Adrenal gland (tissue), 12 donors: ENCODE data around the gene LARGE2. TPM values are rescaled to one million over a fixed set of nuclear protein-coding genes. Genes with fewer than 3 reads are reported as not detected.
A peak's percentile ranks its signal among the peaks of the same experiment; 100 is the strongest.

Source experiments
- DNase-seq, 7 donors: peaks; one replicate each; pipeline ENCODE4 v3.0.0-alpha.2; 2019 to 2020
- H3K27ac ChIP-seq, 5 donors: fragments of 200-600 bp; sonication (generic) in 4 of 5; 1 replicate in 3 of 5; 2 replicates in 2 of 5; pipeline versions ENCODE4 v1.5.1 to v1.8.0; 2016 to 2020; ENCODE audit warnings: mild to moderate bottlenecking in 1 of 5
- H3K27me3 ChIP-seq: fragments of 200-600 bp; 2 replicates; pipeline ENCODE4 v1.8.0; 2021
- H3K36me3 ChIP-seq, 2 donors: fragments of 200-600 bp; replicated peaks in 1 of 2; 1 replicate in 1 of 2; 2 replicates in 1 of 2; pipeline versions ENCODE4 v1.5.1 to v1.8.0; 2018 to 2022
- H3K4me1 ChIP-seq, 2 donors: fragments of 200-600 bp; replicated peaks in 1 of 2; 1 replicate in 1 of 2; 2 replicates in 1 of 2; pipeline versions ENCODE4 v1.5.1 to v1.8.0; 2018 to 2021
- H3K4me3 ChIP-seq, 4 donors: fragments of 200-600 bp; sonication (generic) in 3 of 4; one replicate each; pipeline ENCODE4 v1.5.1; 2016 to 2018
- H3K9me3 ChIP-seq, 3 donors: fragments of 200-600 bp; sonication (generic) in 1 of 3; replicated peaks in 1 of 3; 1 replicate in 2 of 3; 2 replicates in 1 of 3; pipeline versions ENCODE4 v1.5.1 to v1.8.0; 2016 to 2021
- POLR2A ChIP-seq, 2 donors: fragments of 450-650 bp; IDR thresholded peaks; one replicate each; pipeline ENCODE4 v1.6.1; 2017; ENCODE audit warnings: antibody characterized with exemption in 2 of 2, mild to moderate bottlenecking in 2 of 2, moderate library complexity in 1 of 2
- WGBS, 4 donors: extraction: QIAGEN DNeasy Blood & Tissue Kit in 2 of 4; methylation state at CpG; one replicate each; pipeline versions ENCODE4 v1.1.5 to v1.1.7; 2013 to 2017; 5-methylcytosine and 5-hydroxymethylcytosine counted together
- intact Hi-C, 2 donors: fragments of 100-400 bp; cut with DNase I; formaldehyde crosslinking; loops; one replicate each; pipeline versions ENCODE4 v1.14.1 to v1.15.0; 2022 to 2023
- polyA plus RNA-seq, 3 donors: library from polyadenylated mRNA; stranded (reverse); fragments of 200-250 nt in 2 of 3; fragments of 350-450 nt in 1 of 3; fragmentation: Illumina TruSeq in 1 of 3; extraction: RNeasy Lipid Tissue Mini Kit (QIAGEN cat#74804) in 1 of 3; gene quantifications; one replicate each; pipeline ENCODE4 v1.2.3, GENCODE V29; 2013 to 2014
- total RNA-seq, 9 donors: library from RNA; depleted of rRNA in 4 of 9; stranded (reverse); fragments of >200 nt in 4 of 9; fragments of 120-200 nt in 1 of 9; fragmentation: NEBNext Ultra II Directional in 1 of 9; extraction: Animal tissue kit (Norgen Biotek cat#: 25700) in 1 of 9; gene quantifications; one replicate each; pipeline versions ENCODE4 v1.1.0 to v1.2.4, GENCODE V29; 2013 to 2023
- TF ChIP-seq, protein P1 (sequence below), 6 experiments: fragments of 450-650 bp in 4 of 6; fragments of 200-600 bp in 2 of 6; sonication (generic) in 1 of 6; IDR thresholded peaks; 1 replicate in 5 of 6; 2 replicates in 1 of 6; pipeline versions ENCODE4 v1.5.1 to v1.8.0; 2016 to 2021; ENCODE audit warnings: antibody characterized with exemption in 6 of 6, mild to moderate bottlenecking in 2 of 6, moderate library complexity in 1 of 6
- donor health status: healthy with polysubstance abuse.
- donor health status: Bipolar disorder and iron deficiency.
- donor health status: DM: yes; HTN: yes; CAD: no.
- donor health status: DM: no; HTN: no; CAD: no.
- donor health status: DM: no; HTN: no; CAD: no.
- donor health status: DM: yes; HTN: yes; CAD: no.

LARGE2 gene
- total and polyA plus RNA-seq, 12 donors: 1.0 to 13.0 (median 4.1) TPM

DNA sequence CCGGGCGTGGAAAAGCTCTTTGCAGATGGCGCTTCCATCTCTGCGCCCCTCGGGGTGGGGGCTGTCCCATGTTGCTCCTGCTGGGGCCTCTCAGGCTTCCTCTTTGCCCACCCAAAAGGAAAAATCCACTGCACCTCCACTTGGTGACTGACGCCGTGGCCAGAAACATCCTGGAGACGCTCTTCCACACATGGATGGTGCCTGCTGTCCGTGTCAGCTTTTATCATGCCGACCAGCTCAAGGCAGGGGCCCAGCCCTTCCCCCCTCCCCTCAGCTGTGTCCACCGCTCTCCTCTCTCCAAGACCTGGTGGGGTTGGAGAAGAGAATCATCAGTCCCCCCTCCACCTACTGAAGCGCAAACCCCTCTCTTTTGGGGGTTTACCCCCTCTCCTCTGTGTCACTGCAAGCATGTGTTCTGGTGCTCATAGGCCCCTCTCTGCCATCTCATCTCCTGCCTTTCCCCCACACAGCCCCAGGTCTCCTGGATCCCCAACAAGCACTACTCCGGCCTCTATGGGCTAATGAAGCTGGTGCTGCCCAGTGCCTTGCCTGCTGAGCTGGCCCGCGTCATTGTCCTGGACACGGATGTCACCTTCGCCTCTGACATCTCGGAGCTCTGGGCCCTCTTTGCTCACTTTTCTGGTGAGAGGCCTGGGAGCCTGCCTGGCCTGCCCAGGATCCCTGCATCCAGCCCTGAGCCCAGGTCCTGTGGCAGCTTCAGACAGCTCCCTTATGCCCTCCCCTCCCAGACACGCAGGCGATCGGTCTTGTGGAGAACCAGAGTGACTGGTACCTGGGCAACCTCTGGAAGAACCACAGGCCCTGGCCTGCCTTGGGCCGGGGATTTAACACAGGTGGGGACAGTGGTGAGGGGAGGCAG is 1.8 kb downstream of the LARGE2 start:
- peak in 3 of 7 donors; percentile 15 to 51 (median 17) for DNase-seq
- Histone ChIP-seq H3K27ac (no peak overlapping the region), H3K4me3 (no peak overlapping the region), H3K27me3 (no peaks in the 10 kb centered on the region), H3K36me3 (no peaks in the 10 kb centered on the region), H3K9me3 (no peaks in the 10 kb centered on the region), H3K4me1 (peaks cover 0 to 20% of the 10 kb centered on the region in 2 donors)
- intact Hi-C loops: no loop called here
- WGBS, 4 donors: 87 to 93% (median 88%) methylated on average over 19 to 22 of the region's 22 CpGs
- TF ChIP-seq, protein P1, sequence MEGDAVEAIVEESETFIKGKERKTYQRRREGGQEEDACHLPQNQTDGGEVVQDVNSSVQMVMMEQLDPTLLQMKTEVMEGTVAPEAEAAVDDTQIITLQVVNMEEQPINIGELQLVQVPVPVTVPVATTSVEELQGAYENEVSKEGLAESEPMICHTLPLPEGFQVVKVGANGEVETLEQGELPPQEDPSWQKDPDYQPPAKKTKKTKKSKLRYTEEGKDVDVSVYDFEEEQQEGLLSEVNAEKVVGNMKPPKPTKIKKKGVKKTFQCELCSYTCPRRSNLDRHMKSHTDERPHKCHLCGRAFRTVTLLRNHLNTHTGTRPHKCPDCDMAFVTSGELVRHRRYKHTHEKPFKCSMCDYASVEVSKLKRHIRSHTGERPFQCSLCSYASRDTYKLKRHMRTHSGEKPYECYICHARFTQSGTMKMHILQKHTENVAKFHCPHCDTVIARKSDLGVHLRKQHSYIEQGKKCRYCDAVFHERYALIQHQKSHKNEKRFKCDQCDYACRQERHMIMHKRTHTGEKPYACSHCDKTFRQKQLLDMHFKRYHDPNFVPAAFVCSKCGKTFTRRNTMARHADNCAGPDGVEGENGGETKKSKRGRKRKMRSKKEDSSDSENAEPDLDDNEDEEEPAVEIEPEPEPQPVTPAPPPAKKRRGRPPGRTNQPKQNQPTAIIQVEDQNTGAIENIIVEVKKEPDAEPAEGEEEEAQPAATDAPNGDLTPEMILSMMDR (IDR thresholded peaks at IDR 0.05): no peak
- TF ChIP-seq POLR2A (IDR thresholded peaks at IDR 0.05): no peak

DNA sequence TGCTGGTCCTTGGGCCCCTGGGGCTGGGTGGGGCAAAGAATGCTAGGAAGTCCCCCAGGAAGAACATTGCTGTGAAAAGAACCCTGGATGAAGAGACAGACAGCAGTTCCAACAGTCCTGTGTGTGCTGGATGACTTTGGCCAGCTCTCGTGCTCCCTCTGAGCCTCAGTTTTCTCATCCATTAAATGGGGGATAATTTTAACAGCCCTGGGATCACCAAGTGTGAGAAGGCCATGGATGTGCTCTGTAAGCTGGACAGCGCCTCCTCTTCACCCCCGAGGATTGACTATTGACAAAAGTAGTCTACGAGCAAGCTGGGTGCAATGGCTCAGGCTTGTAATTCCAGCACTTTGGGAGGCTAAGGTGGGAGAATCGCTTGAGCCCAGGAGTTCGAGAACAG is 2.5 kb downstream of the LARGE2 start:
- peak in 1 of 7 donors; percentile 48 for DNase-seq
- 92 to 100% (median 95%) methylated on average over 6 of the region's 6 CpGs for WGBS, 4 donors
- intact Hi-C loops: no loop called here

DNA sequence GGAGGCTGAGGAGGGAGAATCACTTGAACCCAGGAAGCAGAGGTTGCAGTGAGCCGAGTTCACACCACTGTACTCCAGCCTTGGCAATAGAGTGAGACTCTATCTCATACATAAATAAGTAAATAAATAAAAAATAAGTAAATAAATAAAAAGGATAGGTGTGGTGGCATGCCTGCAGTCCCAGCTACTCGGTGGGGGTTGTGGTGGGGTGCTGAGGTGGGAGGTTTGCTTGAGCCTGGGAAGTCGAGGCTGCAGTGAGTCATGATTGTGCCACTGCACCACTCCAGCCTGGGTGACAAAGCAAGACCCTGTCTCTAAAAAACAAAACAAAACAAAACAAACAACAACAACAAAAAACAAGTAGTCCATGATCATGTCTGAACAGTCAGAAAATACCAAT is 3.1 kb downstream of the LARGE2 start:
- no peak overlapping the region for H3K4me3 ChIP-seq
- no peak for DNase-seq
- H3K36me3 ChIP-seq: no peaks in the 10 kb centered on the region
- intact Hi-C loops: no loop called here
- H3K9me3 ChIP-seq: no peaks in the 10 kb centered on the region
- no peak overlapping the region for H3K27ac ChIP-seq
- no peaks in the 10 kb centered on the region for H3K27me3 ChIP-seq
- 76 to 84% (median 81%) methylated on average over 3 of the region's 3 CpGs for WGBS, 4 donors
- peaks cover 0 to 20% of the 10 kb centered on the region in 2 donors for H3K4me1 ChIP-seq
- no peak for TF ChIP-seq POLR2A (IDR thresholded peaks at IDR 0.05)
- TF ChIP-seq, protein P1 (IDR thresholded peaks at IDR 0.05): no peak

More for the DNA sequence above, 2.5 kb downstream of the LARGE2 start:
- peaks cover 0 to 20% of the 10 kb centered on the region in 2 donors for H3K4me1 ChIP-seq
- H3K27me3 ChIP-seq: no peaks in the 10 kb centered on the region
- TF ChIP-seq POLR2A (IDR thresholded peaks at IDR 0.05): no peak
- TF ChIP-seq, protein P1 (IDR thresholded peaks at IDR 0.05): no peak
- no peaks in the 10 kb centered on the region for H3K9me3 ChIP-seq
- H3K36me3 ChIP-seq: no peaks in the 10 kb centered on the region
- H3K27ac ChIP-seq: no peak overlapping the region
- no peak overlapping the region for H3K4me3 ChIP-seq

DNA sequence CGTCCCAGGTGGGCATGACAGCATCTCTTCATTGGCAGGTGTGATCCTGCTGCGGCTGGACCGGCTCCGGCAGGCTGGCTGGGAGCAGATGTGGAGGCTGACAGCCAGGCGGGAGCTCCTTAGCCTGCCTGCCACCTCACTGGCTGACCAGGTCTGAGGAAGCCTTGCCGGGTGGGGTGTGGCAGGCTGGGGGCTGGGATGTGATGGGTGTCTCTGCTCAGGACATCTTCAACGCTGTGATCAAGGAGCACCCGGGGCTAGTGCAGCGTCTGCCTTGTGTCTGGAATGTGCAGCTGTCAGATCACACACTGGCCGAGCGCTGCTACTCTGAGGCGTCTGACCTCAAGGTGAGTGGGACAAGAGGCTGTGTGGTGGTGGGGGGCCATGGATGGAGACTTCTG is 3.5 kb downstream of the LARGE2 start:
- TF ChIP-seq, protein P1 (IDR thresholded peaks at IDR 0.05): no peak
- TF ChIP-seq POLR2A (IDR thresholded peaks at IDR 0.05): no peak
- no peaks in the 10 kb centered on the region for H3K36me3 ChIP-seq
- 79 to 84% (median 81%) methylated on average over 4 to 12 of the region's 12 CpGs for WGBS, 4 donors
- intact Hi-C loops: no loop called here
- DNase-seq: peak in 4 of 7 donors; percentile 14 to 55 (median 14)
- no peaks in the 10 kb centered on the region for H3K9me3 ChIP-seq
- H3K27me3 ChIP-seq: no peaks in the 10 kb centered on the region
- H3K4me3 ChIP-seq: no peak overlapping the region
- peaks cover 0 to 20% of the 10 kb centered on the region in 2 donors for H3K4me1 ChIP-seq
- H3K27ac ChIP-seq: no peak overlapping the region
